Right ventricle myocardium inferior (tissue), 1 donor: ENCODE measurements around the gene BIK. TPM values are rescaled to one million over a fixed set of nuclear protein-coding genes. Genes with fewer than 3 reads are reported as not detected.

Source experiments
- ATAC-seq: fragments of 200-7000 bp; cut with Tn5 transposase; one replicate; pipeline ENCODE4 v1.9.1; 2020; ENCODE audit warnings: mild to moderate bottlenecking, moderate library complexity
- DNase-seq: peaks from one replicate; pipeline ENCODE4 v3.0.0; 2021; ENCODE audit errors: missing footprints
- intact Hi-C: fragments of 100-400 bp; cut with DNase I; formaldehyde crosslinking; loops from one replicate; pipeline ENCODE4 v1.11.0; 2022
- total RNA-seq: library from RNA; stranded (reverse); fragmentation: NEBNext Ultra II Directional; extraction: Animal tissue kit (Norgen Biotek cat#: 25700); gene quantifications from one replicate; pipeline ENCODE4 v1.2.1, GENCODE V29; 2021
- donor health status: DM: no; HTN: yes; CAD: no; lungs with severe emphysema.

The BIK gene
- total RNA-seq, 1 donor from 2014 or later = 0.43 TPM

GRCh38 chr22:43170131-43170480 lies 59.6 kb downstream of the BIK start:
- DNase-seq = no peak
- intact Hi-C loops = no loop called here
- ATAC-seq = no peak

DNA sequence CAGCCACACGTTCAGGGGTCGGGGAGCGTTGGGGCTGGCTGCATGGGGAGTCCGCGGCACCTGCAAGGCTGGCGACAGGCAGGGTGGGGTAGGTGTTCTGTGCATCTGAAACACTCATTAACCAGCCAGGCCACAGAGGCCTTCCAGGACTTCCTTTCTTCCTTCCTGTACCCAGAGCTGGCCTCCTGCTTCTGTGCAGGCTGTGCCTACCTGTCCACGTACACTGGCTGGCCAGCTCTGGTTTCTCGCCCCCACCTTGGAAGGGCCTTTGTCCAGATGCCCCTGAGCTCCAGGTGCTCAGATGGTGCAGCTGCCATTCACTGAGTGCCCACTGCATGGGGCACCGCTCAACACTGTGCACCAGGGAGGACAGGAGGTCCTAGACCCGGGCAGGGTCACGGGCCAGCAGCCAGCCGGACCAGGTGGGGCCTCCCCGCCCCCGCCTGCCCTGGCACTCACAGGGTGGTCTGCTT lies 60.5 kb downstream of the BIK start:
- ATAC-seq = no peak
- intact Hi-C loops = no loop called here
- no peak for DNase-seq

DNA sequence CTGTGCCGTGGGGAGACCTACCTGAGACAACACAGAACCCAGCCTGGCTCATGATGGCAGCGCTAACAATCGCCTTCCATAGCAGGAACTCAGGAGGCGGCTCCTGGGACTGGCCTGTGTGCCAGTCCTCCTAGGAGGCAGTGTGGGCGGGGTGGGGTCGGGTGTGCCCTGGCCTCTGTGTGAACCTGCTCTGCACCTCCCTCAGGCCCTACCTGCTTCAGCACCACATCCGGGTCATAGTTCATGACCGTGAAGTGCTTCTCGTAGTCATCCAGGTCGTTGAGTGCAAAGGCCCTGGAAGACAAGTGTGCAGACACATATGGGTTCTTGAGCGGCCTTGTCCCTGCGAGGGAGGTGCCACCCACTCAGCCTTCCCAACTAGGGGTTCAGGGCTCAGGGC lies 61.1 kb downstream of the BIK start:
- intact Hi-C loops = no loop called here
- DNase-seq (no peak), ATAC-seq (no peak)

GRCh38 chr22:43172191-43172590 lies 61.6 kb downstream of the BIK start:
- ATAC-seq = no peak
- intact Hi-C loops = no loop called here
- no peak for DNase-seq

DNA sequence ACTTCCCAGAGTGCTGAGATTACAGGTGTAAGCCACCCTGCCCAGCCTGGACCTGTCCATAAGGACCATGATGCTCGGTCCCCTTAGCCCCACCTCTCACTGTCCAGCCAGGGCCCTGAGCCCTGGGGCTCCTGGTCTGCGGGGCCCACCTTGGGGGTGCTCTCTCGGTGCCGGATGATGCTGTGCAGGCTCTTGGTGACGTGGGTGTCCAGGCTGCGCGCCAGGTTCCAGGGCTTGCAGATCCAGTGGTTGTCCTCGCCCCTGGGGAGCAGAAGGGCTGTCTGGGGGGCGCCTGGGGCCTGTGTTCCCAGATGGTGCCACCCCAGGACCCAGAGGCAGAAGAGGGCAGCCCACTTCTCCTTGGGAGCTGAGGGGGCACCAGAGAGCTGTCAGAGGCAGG lies 63.0 kb downstream of the BIK start:
- no peak for DNase-seq
- intact Hi-C loops = no loop called here
- no peak for ATAC-seq

- intact Hi-C loops = no loop called here
- DNase-seq (no peak), ATAC-seq (no peak)
Observed at GRCh38 chr22:43173976-43174720, 63.6 kb downstream of the BIK start.

GRCh38 chr22:43174941-43175531 lies 64.5 kb downstream of the BIK start:
- ATAC-seq (no peak), DNase-seq (no peak)
- intact Hi-C loops = no loop called here

GRCh38 chr22:43176090-43176489 lies 65.5 kb downstream of the BIK start:
- ATAC-seq (no peak), DNase-seq (peak; percentile 31)
- intact Hi-C loops = no loop called here

GRCh38 chr22:43177479-43177878 lies 66.9 kb downstream of the BIK start:
- no peak for ATAC-seq
- DNase-seq = peak; percentile 32
- intact Hi-C loops = no loop called here

Other genes with a start within 250 kb of the BIK start
- 64.9 TPM for gene PACSIN2, start 95.6 kb upstream of the BIK start, total RNA-seq
- gene TTLL1, start 21.4 kb upstream of the BIK start, total RNA-seq = 7.3 TPM
- 15.5 TPM for gene MCAT, start 32.6 kb downstream of the BIK start, total RNA-seq
- gene TSPO, start 40.8 kb downstream of the BIK start, total RNA-seq = 136 TPM
- gene TTLL12, start 76.4 kb downstream of the BIK start, total RNA-seq = 13.2 TPM
- 0.89 TPM for gene SCUBE1, start 232.6 kb downstream of the BIK start, total RNA-seq